Inflammatory macrophage (primary cell): ENCODE measurements around the gene LAD1.
A peak's percentile ranks its signal among the peaks of the same experiment; 100 is the strongest.

Experiments
- DNase-seq, 2 donors: peaks; one replicate each; pipeline ENCODE4 v3.0.0-alpha.2; 2020 to 2022

The LAD1 gene

GRCh38 chr1:201418461-201418860 is 19.3 kb upstream of the LAD1 start:
- DNase-seq: no peak

DNA sequence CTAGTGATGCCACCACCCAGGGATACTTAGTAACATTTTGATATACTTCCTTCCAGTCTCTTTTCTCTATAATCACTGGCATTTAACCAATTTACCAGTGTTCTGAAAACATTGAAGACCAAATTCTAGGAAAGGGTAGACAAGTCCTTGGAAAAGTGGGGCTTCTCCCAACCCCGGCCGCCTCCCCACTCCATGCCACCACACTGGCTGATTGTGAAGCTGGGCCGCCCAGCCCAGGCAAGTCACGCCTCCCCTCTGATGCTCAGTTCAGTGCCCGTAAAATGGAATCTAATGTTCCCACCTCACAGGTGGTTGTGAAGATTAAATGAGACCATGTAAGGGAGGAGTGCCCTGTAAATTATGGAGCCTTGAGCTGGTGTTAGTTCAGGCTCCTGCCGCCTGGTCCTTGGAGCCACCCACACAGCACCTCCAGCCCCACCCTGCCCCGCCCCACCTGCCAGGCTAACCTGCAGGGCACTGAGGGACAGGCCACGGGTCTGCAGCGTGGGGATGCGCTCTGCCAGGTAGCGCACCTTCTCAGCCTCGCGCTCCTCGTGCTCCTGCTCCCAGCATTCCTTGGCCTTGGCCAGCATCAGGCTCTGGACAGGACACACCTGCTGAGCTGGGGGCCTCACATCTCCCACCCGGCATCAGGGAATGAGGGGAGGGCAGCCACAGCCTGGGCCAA is 15.1 kb upstream of the LAD1 start:
- no peak for DNase-seq

GRCh38 chr1:201411292-201411691 is 12.2 kb upstream of the LAD1 start:
- no peak for DNase-seq

DNA sequence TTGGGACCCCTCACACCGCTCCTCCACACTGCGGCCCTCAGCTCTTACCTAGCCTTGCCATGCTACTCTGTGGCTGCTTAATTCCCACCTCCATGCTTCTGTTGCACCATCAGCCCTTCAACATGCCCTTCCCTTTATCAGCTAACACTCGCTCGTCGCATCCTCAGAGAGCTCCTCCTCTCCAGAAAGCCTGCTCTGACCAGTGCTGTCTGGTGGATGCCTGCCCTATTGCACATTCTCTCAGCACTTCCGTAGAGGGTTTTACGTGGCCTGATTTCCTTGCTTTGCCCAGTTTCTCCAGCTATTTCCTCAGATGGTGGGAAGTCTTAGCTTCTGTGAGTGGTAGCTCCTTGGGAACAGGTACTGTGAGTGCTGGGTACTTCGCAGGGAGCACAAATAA is 10.3 kb upstream of the LAD1 start:
- DNase-seq: no peak

- no peak for DNase-seq
Observed at GRCh38 chr1:201408834-201409200, 9.7 kb upstream of the LAD1 start.

GRCh38 chr1:201408176-201408833 is 9.2 kb upstream of the LAD1 start:
- peak; percentile 73 to 74 for DNase-seq

DNA sequence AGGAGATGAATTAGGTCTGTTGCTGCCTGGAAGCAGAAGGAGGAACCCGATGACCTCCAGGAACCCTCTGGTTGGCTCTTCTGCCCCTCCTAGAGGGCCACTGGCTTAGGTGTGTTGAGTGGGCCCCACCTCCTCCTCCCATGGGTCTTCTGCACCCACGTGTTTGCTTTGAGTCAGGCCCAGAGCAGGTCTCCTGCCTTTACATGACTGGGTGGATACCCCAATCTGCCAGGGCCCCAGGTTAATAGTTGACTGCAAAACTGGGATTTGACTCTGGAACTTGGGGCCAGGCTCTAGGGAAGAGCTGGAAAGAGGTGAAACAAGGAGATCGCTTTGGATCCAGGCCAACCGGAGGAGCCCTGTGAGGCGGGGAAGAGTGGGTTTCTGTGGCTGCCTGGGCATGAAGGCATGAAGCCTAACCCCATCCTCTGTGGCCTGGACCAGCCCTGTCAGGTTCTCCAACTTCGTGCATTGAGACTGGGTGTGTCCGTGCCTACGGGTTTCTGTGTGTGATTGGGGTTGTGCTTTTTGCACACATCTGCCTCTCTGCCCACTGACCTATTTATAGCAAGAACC is 7.8 kb upstream of the LAD1 start:
- DNase-seq: no peak

DNA sequence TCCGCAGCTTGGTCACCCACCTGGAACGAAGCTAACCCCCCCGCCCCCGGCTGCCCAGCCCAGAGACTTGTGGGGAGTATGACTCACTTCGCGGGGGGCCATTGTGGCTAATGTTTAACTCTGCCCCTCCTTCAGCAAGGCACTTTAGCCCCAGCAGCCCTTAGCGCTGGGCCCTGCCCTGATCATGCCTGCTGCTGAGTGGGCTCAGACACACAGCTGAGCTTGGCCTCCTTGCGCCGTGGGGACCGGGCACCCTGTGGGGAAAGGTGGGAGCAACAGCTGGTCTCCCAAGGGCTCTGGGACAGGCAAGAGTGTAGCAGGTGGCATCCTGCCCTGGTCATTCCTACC is 6.3 kb upstream of the LAD1 start:
- no peak for DNase-seq

GRCh38 chr1:201404722-201405483 is 5.8 kb upstream of the LAD1 start:
- no peak for DNase-seq

DNA sequence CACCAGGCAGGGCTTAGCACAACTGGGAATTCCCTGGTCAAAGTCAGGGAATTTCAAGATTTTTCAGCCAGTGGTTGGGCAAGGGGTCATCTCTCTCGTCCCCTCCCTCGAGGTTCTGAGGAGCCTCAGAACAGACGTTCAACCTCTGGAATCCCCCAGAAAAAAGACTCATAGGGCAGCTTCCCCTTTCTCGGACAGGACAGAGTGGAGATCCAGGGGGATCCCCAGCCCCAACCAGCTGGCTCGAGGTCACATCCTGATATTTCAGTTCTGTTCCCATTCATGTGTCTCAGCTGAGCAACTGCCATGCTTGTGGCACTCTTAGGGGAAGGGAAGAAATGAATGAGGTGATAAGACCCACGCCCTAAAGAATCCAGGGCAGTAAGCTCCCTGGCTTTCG is 4.9 kb upstream of the LAD1 start:
- peak in 1 of 2 donors; percentile 42 for DNase-seq

GRCh38 chr1:201403359-201403758 is 4.2 kb upstream of the LAD1 start:
- DNase-seq: no peak

- no peak for DNase-seq
Observed at GRCh38 chr1:201401700-201402099, 2.6 kb upstream of the LAD1 start.

GRCh38 chr1:201400852-201401230 is 1.7 kb upstream of the LAD1 start:
- no peak for DNase-seq

DNA sequence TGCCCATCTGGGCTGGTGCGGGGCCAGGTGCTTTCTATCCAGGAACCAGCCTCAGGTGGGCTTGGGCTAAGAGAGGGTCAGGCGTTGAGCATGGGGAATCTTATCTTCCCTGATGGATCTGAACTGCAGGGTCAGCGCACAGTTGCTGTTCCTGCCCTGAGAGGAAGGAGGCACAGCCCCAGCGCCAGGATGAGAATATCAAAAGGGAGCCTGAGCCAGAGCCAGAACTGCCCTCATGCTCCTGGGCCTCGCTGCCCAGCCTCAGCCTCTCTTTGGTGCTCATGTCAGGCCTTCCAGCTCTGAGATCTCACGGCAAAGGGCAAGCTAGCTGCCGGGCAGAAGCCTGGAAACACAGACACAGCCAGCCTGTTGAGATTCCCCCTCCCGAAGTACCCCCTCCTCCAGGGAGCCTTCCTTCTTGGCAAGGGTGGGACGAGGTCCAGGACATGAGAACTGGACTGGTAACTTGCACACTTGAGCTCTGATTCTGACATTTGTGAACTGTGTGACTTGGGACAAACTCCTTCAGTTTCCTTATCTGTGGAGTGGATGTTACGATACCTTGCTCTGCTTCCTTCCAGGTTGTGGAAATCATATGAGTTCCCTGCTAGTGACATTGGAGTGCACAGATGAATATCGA is 1.2 kb upstream of the LAD1 start:
- DNase-seq: no peak

GRCh38 chr1:201399352-201400126 is 415 bp upstream of the LAD1 start:
- DNase-seq: peak in 1 of 2 donors; percentile 12

GRCh38 chr1:201397675-201398074 is 1.4 kb downstream of the LAD1 start:
- DNase-seq: no peak

- DNase-seq: no peak
Observed at GRCh38 chr1:201396861-201397464, 2.2 kb downstream of the LAD1 start.

GRCh38 chr1:201395936-201396335 is 3.2 kb downstream of the LAD1 start:
- no peak for DNase-seq

- no peak for DNase-seq
Observed at GRCh38 chr1:201394591-201394990, 4.5 kb downstream of the LAD1 start.

- no peak for DNase-seq
Observed at GRCh38 chr1:201393076-201393475, 6.0 kb downstream of the LAD1 start.

- DNase-seq: no peak
Observed at GRCh38 chr1:201391651-201392511, 7.2 kb downstream of the LAD1 start.
